GM12874 (cell line): ENCODE results near the gene TNFSF8.
A peak's percentile ranks its signal among the peaks of the same experiment; 100 is the strongest.

ENCODE experiments used
- CTCF ChIP-seq: IDR thresholded peaks from 2 replicates; pipeline ENCODE4 v1.5.1; 2011; ENCODE audit warnings: low read depth, mild to moderate bottlenecking, control low read depth, low read length, moderate library complexity; ENCODE audit not compliant: insufficient read depth

Gene TNFSF8

DNA sequence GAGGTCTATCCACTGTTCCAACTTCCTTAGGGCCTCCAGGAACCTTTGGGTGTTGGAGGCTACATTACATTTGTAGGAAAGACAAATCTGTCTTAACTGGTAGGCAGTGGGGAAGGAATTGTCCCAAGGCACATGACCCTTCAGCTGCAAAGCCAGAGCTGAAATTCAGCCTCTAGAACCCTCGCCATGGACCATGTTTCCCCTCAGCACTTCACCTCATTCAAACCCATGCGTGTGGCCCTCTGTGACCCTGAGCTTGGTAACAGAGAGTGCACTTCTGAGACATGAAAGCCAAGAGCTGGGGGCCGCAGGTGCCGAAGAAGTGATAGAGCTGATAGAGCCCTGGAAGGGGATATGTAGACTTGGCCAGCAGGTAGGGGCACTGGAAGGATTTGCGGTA is 17.2 kb downstream of the TNFSF8 start:
- no peak for TF ChIP-seq CTCF

- TF ChIP-seq CTCF, result peak; percentile 31
Observed at GRCh38 chr9:114911167-114911821, 19.1 kb downstream of the TNFSF8 start.

GRCh38 chr9:114910541-114910940 is 19.9 kb downstream of the TNFSF8 start:
- TF ChIP-seq CTCF, result no peak

GRCh38 chr9:114909661-114910060 is 20.7 kb downstream of the TNFSF8 start:
- TF ChIP-seq CTCF, result no peak

DNA sequence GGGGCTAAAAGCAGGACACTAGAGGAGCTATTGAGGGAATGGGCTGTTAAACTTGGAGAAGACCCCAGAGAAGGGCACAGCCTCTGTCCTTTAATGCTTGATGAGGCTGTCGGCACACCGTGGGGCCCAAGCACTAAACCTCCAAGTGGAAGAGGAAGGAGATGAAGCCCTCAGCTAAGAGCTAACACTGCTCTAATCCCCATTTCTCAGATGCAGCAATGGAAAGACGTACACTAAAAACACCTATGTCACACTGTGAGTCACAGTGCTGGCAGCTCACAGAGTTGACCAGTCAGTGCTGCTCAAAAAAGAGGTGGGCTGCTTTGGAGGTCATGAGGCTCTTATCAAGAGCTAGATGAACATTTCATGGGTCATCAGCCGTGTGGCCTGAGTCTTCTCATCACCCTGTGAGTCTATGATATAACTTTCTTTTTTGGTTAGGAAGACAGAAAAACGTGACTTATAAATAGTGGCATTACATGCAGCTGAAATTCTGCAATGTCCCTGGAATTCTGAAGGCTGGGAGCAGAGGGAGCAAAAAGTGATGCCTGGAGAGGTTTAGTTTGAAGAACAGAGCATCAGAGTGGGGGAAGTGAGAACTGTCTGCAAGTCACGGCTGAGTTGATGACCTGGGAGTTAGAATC is 21.5 kb downstream of the TNFSF8 start:
- TF ChIP-seq CTCF, result no peak

- no peak for TF ChIP-seq CTCF
Observed at GRCh38 chr9:114908104-114908622, 22.2 kb downstream of the TNFSF8 start.

- TF ChIP-seq CTCF, result peak; percentile 53
Observed at GRCh38 chr9:114906922-114907571, 23.3 kb downstream of the TNFSF8 start.
